GM04503 (cell line): Measurements from ENCODE around the gene PSORS1C1.
A peak's percentile ranks its signal among the peaks of the same experiment; 100 is the strongest.
"Not testable (repeated sequence)": the region's sequence is repeated elsewhere in the genome, so short reads cannot be mapped to it uniquely, and the experiment has no call there.

Experiments
- DNase-seq: peaks from one replicate; pipeline ENCODE4 v3.0.0-alpha.2; 2012; ENCODE audit warnings: low read depth

PSORS1C1 gene, protein sequence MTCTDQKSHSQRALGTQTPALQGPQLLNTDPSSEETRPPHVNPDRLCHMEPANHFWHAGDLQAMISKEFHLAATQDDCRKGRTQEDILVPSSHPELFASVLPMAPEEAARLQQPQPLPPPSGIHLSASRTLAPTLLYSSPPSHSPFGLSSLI

DNA sequence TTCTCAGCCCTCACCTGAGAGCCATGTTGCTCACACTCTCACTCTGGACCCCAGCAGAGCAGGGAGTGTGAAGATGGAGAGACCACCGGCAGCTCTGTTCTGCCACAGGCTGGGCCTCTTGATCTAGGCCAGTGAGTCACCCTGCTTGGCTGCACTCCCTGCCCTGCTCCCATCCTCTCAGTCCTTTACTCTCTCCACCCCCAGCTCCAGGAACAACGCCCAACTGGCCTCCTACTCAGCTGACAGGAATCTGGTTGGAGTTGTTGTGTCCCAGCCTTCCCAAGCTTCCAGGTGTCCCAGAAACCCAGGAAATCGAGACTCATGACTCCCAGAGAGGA is at the start of gene PSORS1C1:
Gene PSORS1C1 (plus strand): TSS at position 260 of the 338 bp plus-strand sequence. CDS start 14,833 bp downstream, outside the sequence.
- peak; percentile 88 for DNase-seq

DNA sequence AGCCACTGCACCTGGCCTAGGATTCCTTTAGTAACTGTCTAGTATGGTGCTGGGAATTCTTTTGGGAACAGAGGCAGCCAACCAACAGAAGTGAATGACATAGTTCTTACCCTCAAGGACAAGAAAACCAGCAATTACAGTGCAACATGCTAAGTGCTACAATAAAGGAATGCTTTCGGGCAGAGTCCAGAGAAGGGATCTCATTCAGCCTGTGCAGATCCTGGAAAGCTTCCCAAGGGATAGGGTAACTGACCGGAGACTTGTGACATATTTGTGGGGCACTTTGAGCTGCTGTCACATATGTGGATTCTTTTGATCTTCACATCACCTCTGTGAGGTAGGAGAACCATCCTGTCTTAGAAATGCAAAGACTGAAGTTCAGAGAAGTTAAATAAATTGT is 49.0 kb upstream of the PSORS1C1 start:
- DNase-seq: no peak

DNA sequence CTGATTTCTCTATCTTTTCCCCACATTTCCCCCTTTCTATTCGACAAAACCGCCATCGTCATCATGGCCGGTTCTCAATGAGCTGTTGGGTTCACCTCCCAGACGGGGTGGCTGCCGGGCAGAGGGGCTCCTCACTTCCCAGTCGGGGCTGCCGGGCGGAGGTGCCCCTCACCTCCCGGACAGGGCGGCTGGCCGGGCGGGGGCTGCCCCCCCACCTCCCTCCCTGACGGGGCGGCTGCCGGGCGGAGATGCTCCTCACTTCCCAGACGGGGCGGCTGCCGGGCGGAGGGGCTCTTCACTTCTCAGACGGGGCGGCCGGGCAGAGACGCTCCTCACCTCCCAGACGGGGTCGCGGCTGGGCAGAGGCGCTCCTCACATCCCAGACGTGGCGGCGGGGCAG is 47.6 kb upstream of the PSORS1C1 start:
- DNase-seq: not testable (repeated sequence)

DNA sequence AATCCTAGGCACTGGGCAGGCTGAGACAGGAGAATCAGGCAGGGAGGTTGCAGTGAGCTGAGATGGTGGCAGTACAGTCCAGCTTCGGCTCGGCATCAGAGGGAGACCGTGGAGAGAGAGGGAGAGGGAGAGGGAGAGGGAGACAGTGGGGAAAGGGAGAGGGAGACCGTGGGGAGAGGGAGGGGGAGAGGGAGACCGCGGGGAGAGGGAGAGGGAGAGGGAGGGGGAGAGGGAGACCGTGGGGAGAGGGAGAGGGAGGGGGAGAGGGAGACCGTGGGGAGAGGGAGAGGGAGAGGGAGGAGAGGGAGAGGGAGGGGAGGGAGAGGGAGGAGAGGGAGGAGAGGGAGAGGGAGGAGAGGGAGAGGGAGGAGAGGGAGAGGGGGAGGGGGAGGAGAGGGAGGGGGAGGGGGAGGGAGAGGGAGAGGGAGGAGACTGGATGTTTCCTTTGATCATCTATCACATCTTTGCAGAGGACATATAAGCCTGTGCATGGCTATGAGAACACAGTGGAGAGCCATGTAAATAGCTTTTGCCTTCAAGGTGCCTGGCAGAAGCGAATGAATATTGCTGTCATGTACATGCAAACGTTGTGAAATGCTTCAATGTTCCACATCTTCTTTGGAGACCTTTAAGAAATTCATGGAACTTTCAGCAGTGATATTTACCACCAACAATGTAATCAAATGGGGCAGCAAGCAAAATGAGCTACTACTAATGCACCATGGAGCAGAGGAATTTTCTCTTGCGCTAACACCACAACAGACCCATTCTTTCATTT is 46.5 kb upstream of the PSORS1C1 start:
- not testable (repeated sequence) for DNase-seq

DNA sequence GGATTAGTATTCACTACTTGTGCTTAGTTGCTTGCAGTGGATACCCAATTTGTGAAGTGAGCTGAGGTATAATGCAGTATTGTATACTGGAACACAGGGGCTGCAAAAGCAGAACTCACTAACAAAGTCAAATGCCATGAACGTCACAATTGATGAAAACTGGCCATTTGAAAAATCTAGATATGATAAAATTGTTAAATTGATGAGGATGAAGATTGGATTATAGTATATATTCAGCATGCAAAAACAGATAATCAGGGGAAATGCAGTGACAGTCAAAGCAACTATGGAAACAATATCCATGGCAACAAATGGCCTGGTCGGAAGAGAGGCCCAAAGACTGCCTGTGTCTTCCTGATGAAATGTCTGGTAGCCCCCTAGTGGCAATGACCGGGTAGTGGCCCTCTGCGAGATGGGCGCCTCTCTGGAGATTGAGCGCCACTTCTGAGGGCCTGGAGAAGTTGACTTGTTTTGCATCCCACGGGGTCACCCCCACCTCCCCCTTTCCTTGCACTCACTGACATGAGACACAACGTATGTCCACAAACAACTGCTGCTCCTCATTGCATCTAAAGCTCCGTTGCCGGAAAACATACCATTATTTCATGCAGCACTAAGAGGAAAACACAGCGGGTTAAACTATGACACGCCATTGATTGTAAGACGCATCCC is 45.8 kb upstream of the PSORS1C1 start:
- DNase-seq: no peak

DNA sequence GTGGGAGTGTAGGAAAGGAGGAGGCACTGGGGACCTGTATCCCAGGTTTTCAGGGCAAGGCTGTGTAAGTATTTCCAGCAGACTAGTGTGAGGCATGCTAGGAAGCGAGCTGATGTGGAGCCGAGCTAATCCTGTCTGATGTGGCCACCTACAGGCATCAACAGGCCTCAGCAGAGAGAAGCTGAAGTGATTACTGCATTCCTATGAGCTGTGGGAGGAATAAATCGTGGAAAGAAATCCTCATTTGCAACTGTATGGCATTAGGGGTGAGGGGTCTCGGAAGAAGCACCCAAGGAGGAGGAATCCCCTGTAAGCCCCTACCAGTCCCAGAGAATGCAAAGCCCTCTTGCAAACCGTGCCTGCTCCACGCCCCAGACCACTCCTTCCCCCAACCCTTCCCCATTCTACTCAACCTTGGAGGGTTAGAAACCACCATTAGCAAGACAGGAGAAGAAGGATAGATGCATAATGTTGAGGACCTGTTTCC is 43.8 kb upstream of the PSORS1C1 start:
- DNase-seq: no peak

DNA sequence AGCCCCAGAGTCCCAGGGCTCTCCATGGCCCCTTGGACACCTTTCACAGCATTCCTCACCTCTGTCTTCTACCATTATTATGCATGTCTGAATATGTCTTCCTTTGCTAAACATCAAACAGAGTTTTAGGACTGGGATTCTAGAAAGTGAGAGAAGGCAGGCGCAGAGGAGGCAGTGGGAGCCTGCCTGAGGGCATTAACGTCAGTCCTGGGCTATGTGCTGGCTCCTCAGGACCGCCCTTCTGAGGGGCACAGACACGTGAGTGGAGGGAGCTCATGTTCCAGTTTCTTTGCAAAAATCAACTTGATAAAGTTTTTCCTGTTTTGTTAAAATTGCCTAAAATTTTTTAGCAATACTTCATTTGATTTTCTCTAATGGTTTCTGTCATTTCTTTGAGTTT is 40.2 kb upstream of the PSORS1C1 start:
- no peak for DNase-seq

DNA sequence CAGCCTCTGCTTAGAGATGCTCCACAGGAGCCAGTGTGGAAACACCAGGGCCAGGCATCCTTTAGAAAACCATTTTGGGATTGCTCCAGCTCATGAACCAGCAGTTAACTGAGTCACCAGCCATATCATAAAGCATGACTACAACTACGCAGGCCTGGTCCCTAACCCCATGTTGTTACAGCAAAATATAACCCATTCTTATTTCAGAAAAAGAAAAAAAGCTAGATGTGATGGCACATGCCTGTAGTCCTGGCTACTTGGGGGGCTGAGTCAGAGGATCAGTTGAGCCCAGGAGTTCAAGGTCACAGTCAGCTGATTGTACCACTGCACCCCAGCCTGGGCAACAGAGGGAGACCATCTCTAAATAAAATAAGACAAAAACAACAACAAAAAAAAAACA is 39.1 kb upstream of the PSORS1C1 start:
- no peak for DNase-seq

DNA sequence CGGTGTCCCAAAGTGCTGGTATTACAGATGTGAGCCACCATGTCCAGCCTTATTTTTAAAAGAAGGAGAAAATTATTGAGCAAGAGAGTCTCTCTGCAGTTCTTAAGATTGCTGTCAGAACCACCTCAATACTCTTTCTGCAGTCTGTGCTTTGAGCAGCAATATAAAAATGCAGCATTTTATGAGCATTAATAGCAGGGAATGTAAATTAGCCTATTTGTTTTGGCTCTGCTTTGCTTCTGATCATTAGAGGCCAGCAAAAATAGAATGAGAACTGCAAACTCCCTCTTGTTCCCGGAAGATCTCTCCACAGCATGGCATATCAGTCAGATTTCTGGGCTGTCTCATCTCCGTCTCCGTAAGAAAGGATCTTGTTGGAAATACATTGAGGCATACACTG is 38.0 kb upstream of the PSORS1C1 start:
- no peak for DNase-seq

DNA sequence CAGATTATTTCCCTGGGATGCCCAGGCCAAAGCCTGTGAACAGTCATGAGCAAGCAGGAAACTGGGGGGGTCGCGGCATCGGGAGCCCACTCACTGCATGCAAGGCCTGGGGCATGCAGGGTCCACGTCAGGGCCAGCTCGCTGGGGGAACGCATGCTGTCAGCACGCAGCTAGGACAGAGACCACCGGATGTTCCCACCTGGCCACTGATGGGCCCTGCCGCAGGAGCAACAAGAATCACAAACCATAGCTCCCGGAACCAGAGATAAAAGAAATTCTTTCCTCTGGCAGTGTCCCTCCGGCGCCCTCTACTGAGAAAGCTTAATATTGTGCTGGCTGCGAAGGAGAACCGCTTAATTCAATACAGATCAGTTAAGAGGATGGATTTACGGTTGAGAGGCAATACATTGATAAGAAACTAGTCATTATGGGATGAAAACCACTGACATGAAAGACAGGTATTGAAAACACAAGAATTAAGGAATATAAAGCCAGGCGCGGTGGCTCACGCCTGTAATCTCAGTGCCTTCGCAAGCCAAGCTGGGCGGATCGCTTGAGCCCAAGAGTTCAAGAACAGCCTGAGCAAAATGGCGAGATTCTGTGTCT is 34.8 kb upstream of the PSORS1C1 start:
- no peak for DNase-seq

DNA sequence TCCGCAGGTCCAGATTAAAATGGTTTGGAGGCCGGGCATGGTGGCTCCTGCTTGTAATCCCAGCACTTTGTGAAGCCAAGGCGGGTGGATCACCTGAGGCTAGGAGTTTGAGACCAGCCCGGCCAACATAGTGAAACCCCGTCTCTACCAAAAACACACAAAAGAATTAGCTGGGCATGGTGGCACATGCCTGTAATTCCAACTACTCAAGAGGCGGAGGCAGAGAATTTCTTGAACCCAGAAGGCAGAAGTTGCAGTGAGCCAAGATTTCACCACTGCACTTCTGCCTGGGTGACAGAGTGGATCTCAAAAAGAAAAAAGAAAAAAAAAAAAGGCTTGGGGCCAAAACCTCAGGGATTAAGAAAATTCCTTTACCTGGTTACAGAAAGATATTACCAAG is 32.7 kb upstream of the PSORS1C1 start:
- no peak for DNase-seq

DNA sequence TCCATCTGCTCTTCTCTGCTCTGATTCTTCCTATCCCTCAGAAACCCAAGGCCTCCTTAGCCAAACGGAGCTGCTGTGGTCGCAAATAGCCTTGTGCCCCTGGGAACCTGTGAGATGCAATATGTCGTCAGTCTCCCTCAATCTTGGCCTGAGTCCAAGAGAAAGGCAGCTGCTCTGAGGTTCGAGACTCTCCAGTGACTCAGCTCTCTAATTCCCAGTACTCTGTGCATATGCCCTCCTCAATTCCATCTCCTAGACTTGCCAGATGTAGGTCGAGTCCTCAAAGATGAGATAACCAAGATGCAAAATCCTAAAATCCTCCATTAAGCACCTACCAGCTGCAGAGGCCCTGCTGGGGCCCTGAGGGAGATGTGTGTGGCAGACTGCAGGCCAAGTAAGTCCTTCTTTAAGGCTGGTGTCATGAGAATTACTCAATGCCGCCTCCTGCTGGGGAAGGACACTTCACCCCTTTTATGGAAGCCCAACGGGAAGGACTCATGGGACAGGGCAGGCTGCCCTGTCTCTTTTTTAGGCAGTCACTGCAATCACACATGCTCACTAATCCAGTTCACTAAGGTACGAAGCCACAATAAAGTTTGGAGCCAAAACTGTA is 30.8 kb upstream of the PSORS1C1 start:
- no peak for DNase-seq

DNA sequence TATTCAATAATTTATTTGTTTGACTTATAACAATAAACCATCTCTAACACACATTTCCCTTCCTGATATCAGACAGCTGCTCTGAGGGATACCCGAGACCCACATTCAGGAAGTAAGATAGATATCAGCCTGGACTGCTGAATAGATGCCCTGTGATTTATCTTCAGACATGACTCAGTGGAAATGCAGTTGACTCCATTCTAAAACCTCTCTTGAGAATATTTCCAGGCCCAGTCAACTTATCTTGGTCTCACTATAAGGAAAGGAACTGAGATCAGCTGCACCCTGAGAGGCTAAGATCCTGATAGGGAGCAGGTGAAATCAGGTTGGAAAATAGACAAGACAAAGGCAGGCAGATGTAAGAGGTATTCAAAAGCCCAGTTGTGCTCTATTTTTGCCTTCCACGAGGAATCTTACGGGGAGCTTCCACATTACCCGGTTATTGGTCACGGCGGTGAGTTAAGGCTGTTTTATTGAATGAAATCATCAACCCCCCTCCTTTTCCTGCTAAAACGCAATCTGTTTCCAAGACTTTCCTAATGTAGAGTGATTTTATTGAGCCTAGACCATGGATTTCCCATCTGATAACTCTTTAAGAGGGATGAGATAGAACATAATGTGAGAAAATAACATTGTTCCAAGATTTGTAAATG is 27.7 kb upstream of the PSORS1C1 start:
- no peak for DNase-seq

DNA sequence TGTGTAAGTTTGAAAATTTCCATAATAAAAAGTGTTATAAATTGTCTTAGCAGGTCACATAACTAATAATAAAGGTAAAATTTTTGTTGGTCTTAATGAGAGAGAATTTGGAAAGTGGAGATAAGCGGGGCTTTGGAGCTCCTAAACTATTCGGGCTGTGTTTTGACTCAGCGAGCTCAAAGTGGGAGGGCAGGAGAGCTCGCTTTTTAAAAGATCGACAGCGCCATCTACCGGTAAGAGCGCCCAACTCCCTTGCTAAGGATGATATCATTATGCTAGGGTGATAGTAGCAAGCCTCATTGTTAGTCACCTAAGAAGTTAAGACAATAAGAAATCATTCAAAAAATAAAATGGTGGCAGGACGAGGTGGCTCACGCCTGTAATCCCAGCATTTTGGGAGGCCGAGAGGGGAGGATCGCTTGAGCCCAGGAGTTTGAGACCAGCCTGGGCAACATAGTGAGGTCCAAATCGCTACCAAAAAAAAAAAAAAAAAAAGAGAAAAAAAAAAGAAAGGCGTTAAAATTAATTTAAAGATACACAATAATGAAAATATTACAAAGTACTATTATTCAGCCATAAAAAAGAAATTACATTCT is 27.0 kb upstream of the PSORS1C1 start:
- no peak for DNase-seq

DNA sequence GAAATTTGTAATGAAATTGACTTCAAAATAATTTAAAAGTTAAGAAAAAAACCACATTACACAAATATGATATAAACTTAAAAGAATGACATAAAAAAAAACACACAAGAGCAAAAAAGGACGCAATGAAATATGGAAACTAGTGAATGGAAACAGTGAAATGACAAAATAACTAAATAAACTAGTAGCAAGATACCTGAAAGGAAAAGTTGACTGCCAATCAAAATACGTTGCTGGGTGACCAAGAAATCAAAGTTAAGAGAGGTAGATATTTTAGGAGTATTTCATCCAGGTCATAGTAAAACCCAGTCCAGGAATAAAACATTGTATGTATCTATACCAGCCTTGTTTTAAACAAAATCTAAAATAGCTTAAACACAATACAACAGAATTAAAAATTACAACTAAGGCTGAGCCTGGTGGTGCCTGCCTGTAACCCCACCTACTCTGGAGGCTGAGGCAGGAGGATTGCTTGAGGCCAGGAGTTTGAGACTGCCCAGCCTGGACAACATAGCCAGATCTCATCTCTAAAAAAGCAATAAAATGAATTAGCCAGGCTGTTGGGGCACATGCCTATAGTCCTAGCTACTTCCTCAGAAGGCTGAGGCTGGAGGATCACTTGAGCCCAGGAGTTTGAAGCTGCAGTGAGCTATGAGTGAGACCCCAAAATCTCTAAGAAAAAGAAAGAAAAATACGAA is 24.2 kb upstream of the PSORS1C1 start:
- no peak for DNase-seq

DNA sequence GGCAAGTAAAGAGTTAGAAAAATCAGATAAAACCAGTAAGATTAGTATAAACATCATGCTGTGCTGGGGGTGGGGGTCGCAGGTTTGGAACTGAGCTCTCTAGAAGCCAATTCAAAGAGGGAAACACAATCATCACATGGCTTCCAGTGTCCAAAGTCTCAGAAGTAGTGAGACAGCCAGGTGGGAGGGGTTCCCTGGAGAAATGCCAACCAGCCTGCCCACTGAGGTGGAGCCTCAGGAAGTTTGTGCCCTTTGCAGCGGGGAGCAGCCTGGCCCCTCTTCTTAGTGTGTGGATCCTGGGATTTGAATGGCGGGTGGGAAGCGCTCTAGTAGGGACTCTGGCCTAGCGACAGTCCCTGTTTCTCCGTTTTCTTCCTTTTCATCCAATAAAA is 23.6 kb upstream of the PSORS1C1 start:
- DNase-seq: no peak

DNA sequence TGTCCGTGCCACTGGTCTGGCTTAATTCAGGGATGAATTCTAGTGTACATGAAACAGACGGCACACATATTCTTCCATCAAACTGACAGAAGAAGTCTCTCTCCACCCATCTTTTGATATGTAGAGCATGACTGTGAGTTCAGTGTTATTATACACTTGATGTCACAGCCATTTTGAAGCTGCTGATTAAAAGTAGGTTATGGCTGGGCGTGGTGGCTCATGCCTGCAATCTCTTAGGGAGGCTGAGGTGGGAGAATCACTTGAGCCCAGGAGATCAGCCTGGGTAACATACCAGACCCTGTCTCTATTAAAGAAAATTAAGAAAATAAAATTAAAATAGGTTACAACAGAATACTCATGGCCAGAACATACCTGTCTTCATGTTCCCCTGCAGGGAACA is 22.9 kb upstream of the PSORS1C1 start:
- DNase-seq: no peak

DNA sequence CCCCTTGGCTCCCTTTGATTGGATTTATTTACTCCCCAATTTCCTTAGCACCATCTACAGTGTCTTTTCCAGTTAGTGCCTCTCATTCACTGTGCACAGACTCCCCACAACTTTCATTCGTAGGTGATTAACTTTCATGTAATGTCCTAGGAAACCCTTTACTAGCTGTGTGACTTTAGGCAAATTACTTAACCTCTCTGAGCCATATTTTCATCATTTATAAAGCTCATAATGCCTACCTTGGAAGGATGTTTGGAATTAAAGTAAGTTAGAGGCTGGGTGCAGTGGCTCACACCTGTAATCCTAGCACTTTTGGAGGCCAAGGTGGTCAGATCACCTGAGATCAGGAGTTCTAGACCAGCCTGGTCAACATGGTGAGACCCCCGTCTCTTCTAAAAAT is 22.4 kb upstream of the PSORS1C1 start:
- no peak for DNase-seq

DNA sequence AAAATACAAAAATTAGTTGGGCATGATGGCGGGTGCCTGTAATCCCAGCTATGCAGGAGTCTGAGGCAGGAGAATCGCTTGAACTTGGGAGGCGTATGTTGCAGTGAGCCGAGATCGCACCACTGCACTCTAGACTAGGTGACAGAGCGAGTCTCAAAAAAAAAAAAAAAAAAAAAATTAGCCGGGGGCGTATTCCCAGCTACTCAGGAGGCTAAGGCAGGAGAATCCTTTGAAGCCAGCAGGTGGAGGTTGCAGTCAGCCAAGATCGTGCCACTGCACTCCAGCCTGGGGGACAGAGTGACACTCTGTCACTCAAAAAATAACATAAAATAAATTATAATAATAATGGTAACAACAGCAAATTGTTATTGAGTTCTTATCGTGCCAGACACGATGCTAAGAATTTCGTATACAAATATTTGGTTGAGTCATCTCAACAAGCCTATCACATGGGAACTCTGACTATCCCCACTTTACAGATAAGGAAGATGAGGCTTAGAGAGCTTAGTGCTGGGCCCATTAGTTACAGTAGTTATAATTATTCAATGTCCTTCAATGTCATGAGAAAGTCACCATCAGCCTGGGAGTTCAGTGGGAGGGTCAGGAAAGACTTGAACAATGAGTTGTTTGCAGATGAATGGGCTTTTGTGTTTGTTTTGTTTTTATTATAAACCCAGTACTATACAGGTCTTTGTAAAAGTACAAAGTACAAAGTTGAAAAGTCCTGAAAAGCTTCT is 21.7 kb upstream of the PSORS1C1 start:
- DNase-seq: no peak

DNA sequence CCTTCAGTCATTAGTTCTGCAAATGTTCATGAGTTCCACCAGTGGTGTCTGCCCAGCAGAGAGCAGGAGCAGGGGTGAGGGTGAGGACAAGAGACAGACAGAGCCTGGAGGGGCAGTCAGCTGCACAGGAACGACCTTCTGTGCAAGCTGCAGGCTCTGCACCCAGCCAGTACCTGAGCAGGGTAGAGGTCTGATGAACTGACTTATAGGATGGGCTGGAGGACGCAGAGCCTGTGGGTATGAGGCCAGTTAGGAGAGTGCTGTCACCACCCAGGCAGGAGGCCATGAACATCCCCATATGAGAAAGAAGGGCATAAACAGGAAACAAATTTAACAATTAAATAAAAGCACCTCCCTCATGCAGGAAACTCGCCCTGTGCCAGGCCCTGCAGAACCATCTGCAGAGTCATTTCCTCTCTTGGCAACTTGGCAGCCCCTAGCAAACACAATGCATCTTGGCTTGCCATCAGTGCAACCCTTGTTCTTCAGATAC is 20.2 kb upstream of the PSORS1C1 start:
- no peak for DNase-seq
